ENCODE measurements around the gene ARHGEF38. TPM values are rescaled to one million over a fixed set of nuclear protein-coding genes. Genes with fewer than 3 reads are reported as not detected.
"Not testable (repeated sequence)": the region's sequence is repeated elsewhere in the genome, so short reads cannot be mapped to it uniquely, and the experiment has no call there.

The ARHGEF38 gene
- total RNA-seq, 1 experiment from 2014 or later, result not detected

DNA sequence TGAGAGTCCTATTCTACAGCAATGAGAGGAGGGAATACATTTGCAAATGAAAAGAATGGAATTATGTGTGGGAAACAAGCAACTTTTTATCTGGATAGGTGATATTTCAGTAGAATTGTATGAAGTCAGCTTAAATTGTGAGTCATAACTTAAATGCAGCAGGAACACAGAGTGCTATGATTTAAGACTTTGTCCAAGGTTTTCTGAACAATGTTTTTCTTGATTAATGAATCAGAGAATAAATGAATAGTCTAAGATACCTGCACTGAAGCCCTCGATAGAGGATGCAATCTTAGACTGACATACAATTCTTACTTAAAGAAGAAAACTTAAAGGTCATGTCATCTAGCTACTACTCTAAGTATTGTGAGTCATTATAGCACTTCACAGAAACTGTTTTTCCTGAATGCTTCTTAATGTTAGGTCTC is 8.0 kb downstream of the ARHGEF38 start:
- no peak for DNase-seq (ENCODE audit: low read depth)

DNA sequence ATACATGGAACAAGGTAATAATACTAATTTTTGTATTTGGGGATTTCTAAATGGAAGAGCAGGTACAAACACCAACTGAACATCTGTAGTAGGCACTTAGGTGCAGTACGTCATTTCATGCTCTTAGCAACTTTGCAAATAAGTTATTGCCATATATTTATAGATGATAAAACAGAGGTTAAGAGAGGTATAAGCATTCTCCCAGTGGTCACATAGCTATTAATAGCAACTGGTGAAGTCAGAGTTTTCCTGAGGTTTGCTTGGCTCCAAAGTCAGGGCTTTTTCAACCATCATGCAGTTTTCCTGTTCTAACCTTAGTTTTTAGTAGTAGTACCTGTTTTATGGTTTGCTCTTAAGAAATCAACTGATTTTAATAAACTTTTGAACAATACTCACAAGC is 10.9 kb downstream of the ARHGEF38 start:
- DNase-seq (ENCODE audit: low read depth), result no peak

DNA sequence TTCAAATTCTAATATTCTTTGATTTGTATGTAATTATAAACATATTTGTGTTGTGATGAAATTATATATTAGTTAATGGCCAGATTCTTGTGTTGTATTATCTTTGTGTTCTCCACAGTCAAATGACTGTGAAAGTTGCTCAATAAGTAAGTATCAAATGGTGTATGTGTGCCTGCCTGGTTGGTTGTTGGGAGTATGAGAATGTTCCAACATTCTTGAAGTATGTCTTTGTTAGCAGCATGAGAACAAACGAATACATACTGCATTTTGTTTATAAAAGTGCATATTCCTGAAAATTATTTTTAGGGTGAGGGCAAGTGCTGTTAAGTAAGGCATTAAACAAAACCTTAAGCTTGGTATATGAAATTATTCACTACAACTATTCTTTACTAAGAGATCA is 16.2 kb downstream of the ARHGEF38 start:
- no peak for DNase-seq (ENCODE audit: low read depth)

DNA sequence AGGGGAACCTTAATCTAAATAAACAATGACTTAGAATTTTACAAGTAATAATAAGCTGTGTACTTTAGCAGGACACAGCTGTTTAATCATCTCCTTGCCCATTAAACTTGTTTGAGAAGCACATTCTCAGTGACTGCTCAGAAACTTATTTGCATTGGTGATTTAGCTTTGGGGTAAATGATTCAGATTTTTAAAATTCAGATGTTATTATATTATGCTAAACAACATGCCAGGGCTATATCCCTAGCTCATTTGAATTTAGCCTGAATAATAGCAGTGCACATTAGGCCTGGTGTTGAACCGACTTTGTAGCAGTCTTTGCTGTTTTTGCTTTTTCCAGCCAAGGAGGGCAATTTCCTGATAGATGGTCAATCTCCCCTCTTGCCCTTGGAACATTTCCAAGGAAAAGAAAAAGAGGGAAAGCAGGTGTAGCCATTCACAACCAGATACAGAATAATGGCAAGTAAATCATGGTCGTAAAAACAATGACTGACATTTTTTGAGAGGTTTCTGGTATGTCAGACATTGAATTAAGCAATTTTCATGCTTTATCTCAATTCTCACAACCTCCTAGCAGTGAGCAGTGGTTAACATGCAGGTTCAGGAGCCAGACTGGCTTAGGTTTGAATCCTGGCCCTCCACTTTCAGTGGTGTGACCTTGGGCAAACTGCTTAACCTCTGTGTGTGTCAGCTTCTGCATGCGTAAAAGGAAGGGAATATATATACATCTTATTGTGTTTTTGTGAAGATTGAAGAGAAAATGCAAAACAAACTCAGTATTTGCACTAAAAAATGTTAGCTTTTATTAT is 16.8 kb downstream of the ARHGEF38 start:
- DNase-seq (ENCODE audit: low read depth), result no peak

DNA sequence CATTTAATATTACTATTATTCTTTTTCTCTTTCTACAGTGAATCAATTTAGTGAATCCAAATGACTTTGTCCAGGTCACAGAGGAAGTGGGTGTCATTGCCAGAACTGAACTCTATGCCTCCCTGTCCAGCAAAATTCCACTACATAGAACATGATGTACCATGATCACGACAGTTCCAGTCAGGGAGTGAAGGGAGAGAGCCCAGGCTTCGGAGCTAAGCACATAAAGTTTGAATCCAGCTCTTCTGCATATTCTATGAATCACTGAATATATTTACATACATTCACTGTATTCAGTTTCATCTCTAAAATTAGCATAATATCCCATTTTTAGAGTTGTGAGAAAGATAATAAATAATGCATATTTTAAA is 17.4 kb downstream of the ARHGEF38 start:
- DNase-seq (ENCODE audit: low read depth), result no peak

DNA sequence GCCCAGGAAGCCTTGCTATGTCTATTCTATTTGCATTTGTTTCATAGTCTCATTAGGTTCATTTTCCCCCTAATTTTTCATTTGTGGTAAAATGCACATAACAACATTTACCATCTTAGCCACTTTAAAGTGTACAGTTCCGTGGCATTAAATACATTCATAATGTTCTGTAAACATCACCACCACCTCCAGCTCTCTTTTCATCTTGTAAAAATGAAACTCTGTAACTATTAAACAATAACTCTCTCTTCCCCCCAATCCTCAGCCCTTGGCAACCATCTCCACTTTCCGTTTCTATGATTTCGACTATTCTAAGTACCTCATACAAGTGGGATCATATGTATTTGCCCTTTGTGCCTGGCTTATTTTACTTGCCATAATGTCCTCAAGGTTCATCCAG is 19.9 kb downstream of the ARHGEF38 start:
- no peak for DNase-seq (ENCODE audit: low read depth)

DNA sequence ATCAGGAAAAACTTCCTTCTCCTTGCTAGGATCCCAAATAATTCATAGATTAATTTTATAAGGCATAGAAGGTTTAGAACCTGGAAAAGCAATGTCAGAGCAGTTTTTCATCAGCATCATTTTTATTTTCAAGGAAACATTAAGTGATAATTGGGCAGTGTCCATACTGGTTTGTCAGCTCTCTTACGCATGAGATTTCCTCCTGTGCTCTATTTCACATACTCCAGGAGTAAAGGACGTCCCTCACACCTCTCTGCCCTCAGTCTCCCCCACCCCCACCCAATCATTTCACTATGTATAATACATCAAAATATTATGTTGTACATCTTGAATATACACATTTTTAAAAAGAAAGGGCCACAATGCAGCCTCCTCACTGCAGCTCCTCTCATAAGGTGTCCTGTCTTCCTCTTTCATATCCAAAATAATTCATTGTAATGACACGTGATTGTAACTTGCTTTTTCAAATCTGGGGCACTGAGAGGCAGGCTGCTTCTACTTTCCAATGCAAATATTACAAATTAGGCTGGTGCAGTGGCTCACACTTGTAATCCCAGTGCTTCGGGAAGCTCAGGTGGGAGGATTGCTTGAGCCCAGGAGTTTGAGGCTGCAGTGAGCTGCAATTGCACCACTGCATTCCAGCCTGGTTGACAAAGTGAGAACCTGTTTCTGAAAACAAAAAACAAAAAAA is 34.4 kb downstream of the ARHGEF38 start:
- DNase-seq (ENCODE audit: low read depth), result no peak

DNA sequence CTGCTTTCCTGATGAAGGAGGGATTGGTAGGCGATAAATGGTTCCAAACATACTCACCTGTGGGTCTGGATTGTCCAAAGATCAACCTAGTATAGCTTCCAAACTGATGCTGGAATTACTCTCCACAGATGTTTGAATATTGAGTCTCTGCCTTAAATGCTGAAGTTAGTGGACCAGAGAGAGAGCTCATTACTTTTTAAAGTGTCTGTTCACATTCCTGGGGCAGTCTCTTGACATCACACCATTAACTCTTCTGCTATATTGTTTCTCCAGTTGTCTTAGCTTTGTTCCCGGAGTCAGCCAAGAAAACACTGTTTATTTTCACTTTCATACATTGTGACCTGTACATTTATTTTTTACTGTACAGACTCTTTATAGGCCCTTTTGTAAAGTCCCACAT is 35.4 kb downstream of the ARHGEF38 start:
- DNase-seq (ENCODE audit: low read depth), result no peak

DNA sequence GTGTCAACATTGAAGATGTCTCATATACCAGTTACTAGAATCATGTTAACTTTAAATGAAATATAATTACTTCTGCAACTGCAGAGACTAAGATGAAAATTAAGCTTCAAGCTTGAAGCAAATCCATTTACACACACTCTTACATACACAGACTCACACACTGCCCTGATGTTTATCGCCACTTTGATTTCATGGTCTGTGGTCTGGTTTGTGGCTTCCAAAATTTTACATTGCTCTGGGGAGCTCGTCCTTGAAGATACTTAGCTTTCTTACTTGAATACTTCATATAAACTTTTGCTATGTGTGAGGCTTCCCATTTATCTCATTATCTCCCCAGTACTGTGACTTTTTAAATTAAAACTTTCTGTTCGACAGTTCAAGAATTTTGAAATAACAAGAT is 35.8 kb downstream of the ARHGEF38 start:
- peak; percentile 16 for DNase-seq (ENCODE audit: low read depth)

DNA sequence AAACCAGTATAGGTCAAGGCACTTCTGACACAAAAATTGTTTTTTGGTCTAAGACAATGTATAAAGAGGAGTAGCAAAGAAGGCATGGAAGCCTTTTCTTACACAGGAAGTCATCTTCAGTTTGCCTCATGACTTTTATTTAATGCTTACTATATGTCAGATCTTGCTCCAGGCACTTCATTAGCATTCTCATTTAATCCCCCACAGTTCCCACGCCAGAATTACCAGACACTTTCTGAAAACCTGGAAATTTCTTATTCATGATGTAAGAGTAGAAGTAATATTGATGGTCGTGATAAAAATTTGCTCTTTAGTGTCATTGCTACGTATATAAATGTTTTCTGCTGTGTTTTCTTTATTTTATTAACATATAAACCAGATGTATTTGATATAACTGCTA is 39.2 kb downstream of the ARHGEF38 start:
- DNase-seq (ENCODE audit: low read depth), result no peak

DNA sequence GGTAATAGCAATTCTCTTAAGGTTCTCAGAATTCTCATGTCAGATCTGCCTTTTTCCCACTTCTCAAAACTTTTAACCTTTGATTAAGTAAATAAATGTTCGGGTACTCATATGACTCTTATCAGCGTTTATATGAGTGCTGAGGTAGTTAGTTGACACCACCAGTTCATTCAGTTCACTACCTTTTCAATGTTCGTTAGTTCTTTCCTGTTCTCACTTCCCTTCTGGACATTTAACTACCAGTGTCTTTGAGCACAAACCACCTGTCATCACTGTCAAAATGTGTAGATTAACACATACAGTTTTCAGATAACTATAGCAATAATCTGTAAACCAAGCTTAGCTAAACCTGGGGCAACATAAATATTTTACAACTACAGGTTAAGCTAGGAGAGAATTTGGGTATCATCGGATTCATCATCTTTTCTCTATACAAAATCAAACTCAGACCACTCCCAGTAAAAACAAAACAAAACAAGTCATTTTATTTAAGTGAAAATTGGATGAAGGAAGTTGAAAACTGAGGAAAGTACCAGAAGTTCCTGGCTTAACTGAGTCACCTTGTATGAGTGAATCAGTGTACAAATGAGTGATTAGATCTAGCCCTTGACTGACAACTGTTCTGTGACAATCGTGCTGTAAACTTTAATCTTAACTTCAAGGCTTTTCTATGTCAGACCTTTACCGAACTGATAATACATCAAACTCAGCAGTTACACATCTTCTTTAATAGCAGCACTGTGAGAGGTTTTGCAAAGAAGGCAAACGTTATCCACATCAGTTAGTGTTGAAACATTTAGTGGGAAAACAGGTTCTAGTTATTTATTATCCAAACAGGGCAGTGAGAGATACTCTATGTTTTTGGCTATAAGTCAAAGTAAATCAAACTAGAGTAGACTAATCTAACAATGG is 41.9 kb downstream of the ARHGEF38 start:
- DNase-seq (ENCODE audit: low read depth), result no peak

DNA sequence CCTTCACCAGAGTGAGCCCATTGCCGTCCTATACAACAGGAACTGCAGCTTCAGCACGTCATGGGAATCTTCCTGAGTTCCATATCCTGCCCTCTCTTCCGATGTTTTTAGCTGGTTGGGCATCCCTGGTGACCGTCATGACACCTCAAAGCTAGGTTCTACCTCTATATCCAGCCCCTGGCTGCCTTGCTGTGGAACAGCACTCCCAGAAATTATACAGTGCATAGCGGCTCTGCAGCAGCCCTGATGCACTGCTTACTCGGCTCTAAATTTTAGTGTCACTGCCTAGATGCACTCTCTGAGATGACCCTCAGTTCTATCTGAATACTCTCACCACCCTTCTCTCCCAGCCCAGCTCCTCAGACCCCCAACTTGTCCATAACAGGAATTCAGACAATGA is 44.3 kb downstream of the ARHGEF38 start:
- no peak for DNase-seq (ENCODE audit: low read depth)

DNA sequence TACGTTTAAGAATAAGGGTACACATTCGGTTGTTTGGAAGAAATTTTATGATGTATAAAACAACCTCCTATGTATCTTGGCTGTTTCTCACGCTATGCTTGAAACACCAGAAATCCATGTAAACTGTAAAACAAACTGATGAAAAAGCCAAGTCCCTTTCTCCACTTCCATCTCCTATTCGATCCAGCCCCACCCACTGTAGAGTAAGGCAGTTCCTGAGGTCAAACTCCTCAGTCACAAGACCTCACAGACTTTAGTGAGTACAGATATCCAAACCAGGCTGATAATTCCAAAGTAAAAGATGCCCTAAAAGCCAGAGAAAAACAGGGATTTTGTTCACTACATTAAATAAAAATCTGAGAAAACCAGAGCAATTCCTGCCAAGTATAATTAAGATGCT is 45.6 kb downstream of the ARHGEF38 start:
- no peak for DNase-seq (ENCODE audit: low read depth)

DNA sequence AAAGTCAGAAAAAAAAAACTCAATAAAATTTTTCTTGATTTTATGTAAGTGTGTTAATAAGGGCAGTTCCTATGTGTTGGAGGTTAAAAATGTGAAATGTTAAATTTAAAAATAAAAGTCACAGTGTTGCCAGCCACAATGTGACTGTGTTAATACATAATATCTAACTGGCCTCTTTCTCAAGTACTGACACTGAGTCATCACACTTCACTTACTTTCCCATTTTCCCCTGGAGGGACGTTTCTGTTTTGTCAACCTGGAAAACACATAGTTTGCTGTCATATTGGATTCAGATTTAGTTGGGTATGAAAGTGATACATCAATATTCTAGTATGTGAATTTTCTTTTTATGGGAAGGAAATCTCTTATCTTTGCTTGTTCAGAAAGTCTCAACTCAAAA is 46.4 kb downstream of the ARHGEF38 start:
- peak; percentile 36 for DNase-seq (ENCODE audit: low read depth)

DNA sequence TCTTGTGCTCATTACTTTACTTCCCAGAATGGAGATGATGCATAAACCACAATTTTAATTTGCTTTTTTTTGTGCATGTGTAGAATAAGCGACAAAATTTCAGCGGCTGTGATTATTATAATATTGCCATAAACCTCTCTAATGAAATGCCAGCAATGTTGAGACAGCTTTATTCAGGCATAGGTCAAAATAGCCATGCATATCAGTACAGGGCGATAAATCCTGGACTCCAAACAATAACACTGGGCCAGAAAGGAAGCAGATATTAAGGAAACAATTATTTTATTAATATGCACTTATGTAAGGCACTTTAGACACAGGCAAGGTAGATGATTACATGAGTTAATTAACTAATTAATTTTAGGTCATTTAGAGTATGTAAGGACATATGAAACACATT is 47.1 kb downstream of the ARHGEF38 start:
- no peak for DNase-seq (ENCODE audit: low read depth)

DNA sequence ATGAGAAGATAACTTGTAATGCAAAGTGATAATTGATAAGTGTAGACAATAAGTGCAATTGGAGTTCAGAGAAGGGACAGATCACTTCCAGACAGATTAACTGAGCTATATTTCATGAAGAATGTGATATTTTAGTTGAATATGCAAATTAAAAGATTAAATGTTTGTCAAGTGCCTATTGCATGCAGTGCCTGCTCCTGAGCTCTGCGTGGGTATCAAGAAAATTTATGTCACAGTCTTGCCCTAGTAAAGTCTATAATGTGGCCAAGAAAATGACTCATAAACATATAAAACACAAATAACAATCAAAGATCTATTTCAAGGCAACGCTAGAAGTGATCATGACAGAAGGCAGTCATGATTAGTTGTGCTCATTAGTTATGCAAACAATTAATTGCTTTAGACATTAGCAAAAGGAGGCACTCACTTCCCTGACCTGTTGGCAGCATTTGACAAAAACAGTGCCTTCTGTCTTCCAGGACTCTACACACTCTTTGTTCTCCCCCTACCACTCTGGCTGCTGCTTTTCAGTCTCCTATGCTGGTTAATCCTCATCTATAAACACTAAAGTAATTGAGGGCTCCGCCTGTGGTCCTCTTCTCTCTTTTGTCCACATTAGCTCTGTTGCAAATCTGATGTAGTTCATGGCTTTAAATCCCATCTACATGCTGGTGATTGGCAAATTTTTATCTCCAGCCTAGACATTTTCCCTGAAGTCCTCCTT is 47.7 kb downstream of the ARHGEF38 start:
- DNase-seq (ENCODE audit: low read depth), result no peak

DNA sequence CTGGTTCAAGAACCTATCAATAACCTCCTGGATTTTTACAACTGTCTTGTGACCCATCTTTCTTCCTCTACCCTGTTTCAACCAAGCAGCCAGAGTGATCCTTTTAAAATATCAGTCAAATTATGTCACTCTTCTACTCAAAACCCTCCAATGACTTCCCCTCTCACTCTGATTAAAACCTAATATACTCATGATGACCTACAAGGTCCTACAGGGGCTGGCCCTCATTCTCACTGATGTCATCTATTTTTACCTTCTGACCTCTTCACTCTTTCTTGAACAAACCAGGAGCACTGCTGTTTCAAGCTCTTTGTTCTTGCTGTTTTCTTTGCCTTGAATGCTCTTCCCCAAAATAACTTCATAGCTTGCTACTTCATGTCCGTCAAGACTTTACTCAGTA is 48.5 kb downstream of the ARHGEF38 start:
- DNase-seq (ENCODE audit: low read depth), result no peak

DNA sequence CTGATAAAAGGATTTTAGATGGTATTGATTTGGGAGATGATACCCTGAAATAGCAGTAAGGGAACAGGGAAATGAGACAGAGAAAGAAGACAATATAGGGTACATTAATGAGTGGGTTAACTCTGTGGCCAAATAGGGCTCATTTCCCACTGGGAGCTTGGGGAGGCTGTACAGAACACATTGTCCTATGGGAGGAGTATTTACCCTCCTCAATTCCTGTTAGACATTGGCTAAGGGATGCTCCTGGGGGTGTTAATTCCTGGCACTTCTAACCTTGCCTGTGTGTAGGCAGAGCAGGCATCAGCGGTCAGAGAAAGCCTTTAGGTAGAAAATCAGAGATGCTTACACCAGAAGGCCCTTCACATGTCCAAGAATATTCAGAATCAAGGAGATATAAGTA is 49.0 kb downstream of the ARHGEF38 start:
- DNase-seq (ENCODE audit: low read depth), result no peak

DNA sequence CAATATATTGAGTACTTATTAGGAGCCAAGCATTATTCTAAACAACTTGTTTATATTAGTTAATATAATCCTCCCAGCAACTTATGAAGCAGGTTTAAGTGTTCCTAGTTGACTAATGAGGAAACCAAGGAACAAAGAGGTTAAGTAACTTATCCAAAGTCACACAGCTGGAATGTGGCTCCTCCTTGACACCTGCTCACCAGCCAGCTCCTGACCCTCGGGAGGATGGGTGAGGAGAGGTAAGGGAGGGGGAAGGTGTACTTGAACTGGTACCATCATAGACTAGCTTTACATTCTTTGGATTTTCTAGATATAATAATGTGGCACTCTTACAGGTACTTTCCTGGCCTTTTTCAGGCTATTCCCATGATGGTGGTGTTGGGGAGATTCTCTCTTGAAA is 50.7 kb downstream of the ARHGEF38 start:
- no peak for DNase-seq (ENCODE audit: low read depth)

DNA sequence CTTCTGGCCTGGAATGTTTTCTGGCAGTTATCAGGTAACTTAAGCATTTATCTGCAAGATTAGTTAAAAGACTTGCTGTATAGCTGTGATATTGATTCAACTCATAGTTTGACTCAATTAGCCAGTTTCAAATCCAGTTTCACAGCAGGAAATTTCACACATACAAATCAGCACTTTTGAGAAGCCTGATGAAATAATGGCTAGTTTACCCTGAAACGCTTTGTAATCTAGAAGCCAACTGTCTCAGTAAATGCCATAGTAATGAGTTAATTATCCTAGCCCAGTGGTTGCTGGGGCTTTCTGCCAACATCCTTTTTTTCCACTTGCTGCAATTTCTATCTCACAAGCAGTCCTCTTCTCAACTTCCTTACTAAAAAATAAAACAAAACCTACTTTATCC is 53.1 kb downstream of the ARHGEF38 start:
- DNase-seq (ENCODE audit: low read depth), result peak; percentile 37

DNA sequence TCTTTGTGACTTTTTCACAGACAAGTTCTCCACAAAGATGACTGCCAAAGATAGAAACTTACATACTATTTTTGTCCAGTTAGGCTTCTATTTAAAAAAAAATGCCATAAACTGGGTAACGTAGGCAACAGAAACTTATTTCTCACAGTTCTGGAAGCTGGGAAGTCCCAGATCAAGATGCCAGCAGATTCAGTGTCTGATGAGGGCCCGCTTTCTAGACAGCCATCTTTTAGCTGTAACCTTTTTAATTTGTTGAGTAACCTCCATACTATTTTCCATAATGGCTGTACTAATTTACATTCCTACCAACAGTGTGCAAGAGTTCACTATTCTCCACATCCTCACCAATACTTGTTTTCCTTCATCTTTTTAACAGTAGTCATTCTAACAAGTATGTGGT is 55.5 kb downstream of the ARHGEF38 start:
- no peak for DNase-seq (ENCODE audit: low read depth)

DNA sequence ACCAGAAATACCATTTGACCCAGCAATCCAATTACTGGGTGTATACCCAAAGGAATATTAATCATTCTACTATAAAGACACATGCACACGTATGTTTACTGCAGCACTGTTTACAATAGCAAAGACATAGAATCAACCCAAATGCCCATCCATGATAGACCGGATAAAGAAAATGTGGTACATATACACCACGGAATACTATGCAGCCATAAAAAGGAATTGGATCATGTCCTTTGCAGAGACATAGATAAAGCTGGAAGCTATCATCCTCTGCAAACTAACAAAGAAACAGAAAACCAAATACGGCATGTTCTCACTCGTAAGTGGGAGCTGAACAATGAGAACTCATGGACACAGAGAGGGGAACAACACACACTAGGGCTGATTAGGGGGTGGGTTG is 57.4 kb downstream of the ARHGEF38 start:
- not testable (repeated sequence) for DNase-seq (ENCODE audit: low read depth)

Data from RPMI7951 (cell line).